Neural progenitor cell (in vitro differentiated cells): ENCODE results near the gene LGALS3BP. TPM values are rescaled to one million over a fixed set of nuclear protein-coding genes. Genes with fewer than 3 reads are reported as not detected.

Experiments used
- DNase-seq: peaks from one replicate; pipeline ENCODE4 v3.0.0-alpha.2; 2016; ENCODE audit warnings: low spot score
- H2AFZ ChIP-seq: fragments of 200-600 bp; sonication (generic); replicated peaks from 2 replicates; pipeline ENCODE4 v1.6.1; 2016; ENCODE audit warnings: antibody characterized with exemption
- H3F3A ChIP-seq: fragments of 200-600 bp; sonication (generic); 2 replicates; pipeline ENCODE4 v1.6.1; 2016; ENCODE audit warnings: antibody characterized with exemption, low read depth
- H3K27ac ChIP-seq: fragments of 200-600 bp; sonication (generic); 2 replicates; pipeline ENCODE4 v1.5.1; 2016; ENCODE audit warnings: mild to moderate bottlenecking
- H3K27me3 ChIP-seq: fragments of 200-600 bp; sonication (generic); 2 replicates; pipeline ENCODE4 v1.6.1; 2016; ENCODE audit warnings: mild to moderate bottlenecking, moderate library complexity
- H3K36me3 ChIP-seq: fragments of 200-600 bp; sonication (generic); 2 replicates; pipeline ENCODE4 v1.5.1; 2016
- H3K4me1 ChIP-seq: fragments of 200-600 bp; sonication (generic); 2 replicates; pipeline ENCODE4 v1.6.1; 2016; ENCODE audit warnings: mixed run types
- H3K4me2 ChIP-seq: fragments of 200-600 bp; sonication (generic); 2 replicates; pipeline ENCODE4 v1.6.1; 2016
- H3K4me3 ChIP-seq: fragments of 200-600 bp; sonication (generic); 2 replicates; pipeline ENCODE4 v1.5.1; 2016
- H3K79me2 ChIP-seq: fragments of 200-600 bp; sonication (generic); 2 replicates; pipeline ENCODE4 v1.6.1; 2016; ENCODE audit warnings: low read depth
- H3K9ac ChIP-seq: fragments of 200-600 bp; sonication (generic); 2 replicates; pipeline ENCODE4 v1.6.1; 2016
- H3K9me3 ChIP-seq: fragments of 200-600 bp; sonication (generic); 2 replicates; pipeline ENCODE4 v1.5.1; 2016; ENCODE audit warnings: low read depth
- H4K20me1 ChIP-seq: fragments of 200-600 bp; sonication (generic); 2 replicates; pipeline ENCODE4 v1.6.1; 2016; ENCODE audit warnings: low read depth
- H3K27ac Mint-ChIP-seq: 3 replicates; pipeline ENCODE4 v1.8.0; 2021; ENCODE audit warnings: mixed read lengths
- H3K27me3 Mint-ChIP-seq: 2 replicates; pipeline ENCODE4 v1.8.0; 2022; ENCODE audit warnings: low read depth, mild to moderate bottlenecking, inconsistent platforms, moderate library complexity, mixed read lengths; ENCODE audit not compliant: insufficient read depth
- H3K36me3 Mint-ChIP-seq: 3 replicates; pipeline ENCODE4 v1.8.0; 2021; ENCODE audit warnings: mixed read lengths
- H3K4me1 Mint-ChIP-seq: 3 replicates; pipeline ENCODE4 v1.8.0; 2021; ENCODE audit warnings: mixed read lengths
- H3K4me3 Mint-ChIP-seq: 3 replicates; pipeline ENCODE4 v1.8.0; 2021; ENCODE audit warnings: mild to moderate bottlenecking, moderate library complexity, mixed read lengths
- H3K9me3 Mint-ChIP-seq: 3 replicates; pipeline ENCODE4 v1.8.0; 2020; ENCODE audit warnings: mixed read lengths
- CTCF ChIP-seq: fragments of 200-600 bp; sonication (generic); IDR thresholded peaks from 2 replicates; pipeline ENCODE4 v1.5.1; 2017; ENCODE audit warnings: antibody characterized with exemption, mild to moderate bottlenecking
- EZH2 ChIP-seq: fragments of 200-600 bp; sonication (generic); IDR thresholded peaks from 2 replicates; pipeline ENCODE4 v1.6.1; 2017; ENCODE audit warnings: antibody characterized with exemption, mild to moderate bottlenecking, moderate library complexity
- EZH2phosphoT487 ChIP-seq: fragments of 200-600 bp; sonication (generic); IDR thresholded peaks from 2 replicates; pipeline ENCODE4 v1.6.1; 2017; ENCODE audit warnings: antibody characterized with exemption
- total RNA-seq: library from RNA; depleted of rRNA; stranded (reverse); fragments of >200 nt; gene quantifications from 2 replicates; pipeline ENCODE4 v1.2.3, GENCODE V29; 2015; ENCODE audit warnings: low replicate concordance

Gene LGALS3BP
- total RNA-seq, 1 donor from 2014 or later: 17.5 TPM

DNA sequence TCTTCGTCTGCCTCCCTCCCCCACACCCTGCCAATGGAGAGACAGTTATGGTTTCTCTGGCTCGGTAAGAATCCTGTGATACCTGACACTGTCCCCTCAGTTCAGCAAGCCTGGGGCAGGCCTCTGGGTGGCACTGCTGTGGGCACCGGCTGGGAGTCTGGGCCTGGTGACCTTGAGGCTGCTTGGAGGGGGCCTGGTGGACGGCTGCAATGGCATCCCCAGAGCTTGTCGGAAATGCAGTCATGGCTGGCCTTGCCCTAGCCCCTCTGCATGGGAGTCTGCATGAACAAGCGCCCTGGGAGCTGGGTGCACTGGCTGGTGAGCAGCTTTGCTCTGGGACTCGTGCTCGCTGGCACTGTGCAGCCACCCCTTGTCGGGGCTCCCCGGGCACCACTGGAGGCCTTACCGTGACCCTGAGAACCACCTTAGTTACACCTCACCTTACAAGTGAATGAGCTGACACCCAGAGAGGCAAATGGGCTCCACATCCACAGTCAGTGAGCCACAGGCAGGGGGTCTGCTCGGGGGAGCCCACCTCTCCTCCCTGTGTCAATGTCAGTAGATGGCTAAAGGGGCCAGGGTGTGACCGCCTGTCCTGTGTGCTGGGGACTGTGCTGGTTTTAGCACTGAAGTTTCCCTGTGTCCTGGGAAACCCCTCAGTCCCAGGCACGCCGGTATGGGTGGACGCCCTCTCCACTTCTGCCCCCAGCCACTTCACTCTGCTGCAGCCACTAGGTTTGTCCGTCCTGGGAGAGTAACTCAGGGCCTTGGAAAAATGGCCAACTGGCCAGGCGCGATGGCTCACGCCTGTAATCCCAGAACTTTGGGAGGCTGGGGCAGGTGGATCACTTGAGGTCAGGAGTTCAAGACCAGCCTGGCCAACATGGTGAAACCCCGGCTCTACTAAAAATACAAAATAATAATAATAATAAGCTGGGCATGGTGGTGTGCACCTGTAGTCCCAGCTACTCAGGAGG is 1.4 kb downstream of the LGALS3BP start:
- peak overlapping the region; percentile 13 for H3K4me2 ChIP-seq
- peaks cover 23% of the 10 kb centered on the region for H3F3A ChIP-seq
- H3K79me2 ChIP-seq: peaks cover 13% of the 10 kb centered on the region
- no peaks in the 10 kb centered on the region for H3K27me3 ChIP-seq
- H3K9ac ChIP-seq: no peak overlapping the region
- TF ChIP-seq EZH2 (no peak), CTCF (no peak), EZH2phosphoT487 (no peak)
- no peak overlapping the region for H3K4me3 ChIP-seq
- H3K27ac ChIP-seq: no peak overlapping the region
- H2AFZ ChIP-seq: no peak overlapping the region
- peaks cover 3% of the 10 kb centered on the region for H3K27me3 Mint-ChIP-seq
- no peaks in the 10 kb centered on the region for H3K9me3 ChIP-seq
- H3K36me3 Mint-ChIP-seq: no peaks in the 10 kb centered on the region
- H3K36me3 ChIP-seq: no peaks in the 10 kb centered on the region
- H3K9me3 Mint-ChIP-seq: no peaks in the 10 kb centered on the region
- no peak overlapping the region for H3K4me3 Mint-ChIP-seq
- no peak for DNase-seq
- H4K20me1 ChIP-seq: no peaks in the 10 kb centered on the region
- no peak overlapping the region for H3K27ac Mint-ChIP-seq
- peaks cover 30% of the 10 kb centered on the region for H3K4me1 Mint-ChIP-seq
- peaks cover 26% of the 10 kb centered on the region for H3K4me1 ChIP-seq

DNA sequence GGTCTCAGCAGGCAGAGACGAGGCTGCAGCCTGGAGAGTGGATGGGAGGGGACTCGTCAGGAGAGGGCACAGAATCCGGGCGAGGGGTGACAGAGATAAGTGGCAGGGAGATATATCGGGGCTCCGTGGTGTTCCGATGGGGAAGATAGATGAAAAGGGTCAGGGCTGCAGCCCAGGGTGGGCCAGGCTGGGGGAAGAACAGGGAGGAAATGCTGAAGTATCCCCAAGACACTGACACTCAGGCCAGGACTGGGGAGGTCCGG is 2.1 kb downstream of the LGALS3BP start:
- peaks cover 23% of the 10 kb centered on the region for H3F3A ChIP-seq
- H3K9me3 ChIP-seq: no peaks in the 10 kb centered on the region
- H3K4me3 Mint-ChIP-seq: no peak overlapping the region
- TF ChIP-seq CTCF: no peak
- no peak for TF ChIP-seq EZH2phosphoT487
- no peak for TF ChIP-seq EZH2
- H3K4me3 ChIP-seq: no peak overlapping the region
- no peaks in the 10 kb centered on the region for H3K36me3 ChIP-seq
- no peaks in the 10 kb centered on the region for H3K27me3 ChIP-seq
- H3K4me2 ChIP-seq: peak overlapping the region; percentile 13
- peak overlapping the region; percentile 59 for H3K27ac Mint-ChIP-seq
- H3K79me2 ChIP-seq: peaks cover 13% of the 10 kb centered on the region
- H3K4me1 Mint-ChIP-seq: peaks cover 31% of the 10 kb centered on the region
- no peaks in the 10 kb centered on the region for H3K9me3 Mint-ChIP-seq
- H3K9ac ChIP-seq: no peak overlapping the region
- no peaks in the 10 kb centered on the region for H4K20me1 ChIP-seq
- peaks cover 3% of the 10 kb centered on the region for H3K27me3 Mint-ChIP-seq
- H2AFZ ChIP-seq: no peak overlapping the region
- H3K27ac ChIP-seq: no peak overlapping the region
- H3K4me1 ChIP-seq: peaks cover 30% of the 10 kb centered on the region
- DNase-seq: no peak
- H3K36me3 Mint-ChIP-seq: no peaks in the 10 kb centered on the region

- H3K4me2 ChIP-seq: no peak overlapping the region
- H3F3A ChIP-seq: peaks cover 23% of the 10 kb centered on the region
- no peak overlapping the region for H2AFZ ChIP-seq
- H3K79me2 ChIP-seq: peaks cover 13% of the 10 kb centered on the region
- Mint-ChIP-seq H3K27ac (peak overlapping the region; percentile 59), H3K9me3 (no peaks in the 10 kb centered on the region), H3K36me3 (no peaks in the 10 kb centered on the region), H3K4me1 (peaks cover 33% of the 10 kb centered on the region), H3K27me3 (peaks cover 6% of the 10 kb centered on the region), H3K4me3 (peak overlapping the region; percentile 54)
- no peak for DNase-seq
- no peak overlapping the region for H3K4me3 ChIP-seq
- H3K27me3 ChIP-seq: no peaks in the 10 kb centered on the region
- no peak overlapping the region for H3K27ac ChIP-seq
- TF ChIP-seq EZH2phosphoT487: no peak
- no peak for TF ChIP-seq EZH2
- TF ChIP-seq CTCF: no peak
- H4K20me1 ChIP-seq: no peaks in the 10 kb centered on the region
- no peak overlapping the region for H3K9ac ChIP-seq
- peaks cover 30% of the 10 kb centered on the region for H3K4me1 ChIP-seq
- no peaks in the 10 kb centered on the region for H3K9me3 ChIP-seq
- H3K36me3 ChIP-seq: no peaks in the 10 kb centered on the region
Measured at GRCh38 chr17:78976907-78977680, 2.6 kb downstream of the LGALS3BP start.
